HepG2 (cell line): ENCODE data around the gene G0S2. TPM values are rescaled to one million over a fixed set of nuclear protein-coding genes. Genes with fewer than 3 reads are reported as not detected.

Experiments
- ATAC-seq: fragments of 200-7000 bp; cut with Tn5 transposase; 3 replicates; pipeline ENCODE4 v1.9.1; 2020; ENCODE audit warnings: mild to moderate bottlenecking, moderate library complexity
- Bru-seq: library from RNA; stranded (reverse); fragments of 400-500 nt; gene quantifications from one replicate; lab custom pipeline; 2021; lab: Mats Ljungman, UMichigan
- BruChase-seq, 2 experiments: library from RNA; stranded (reverse); fragments of 400-500 nt; gene quantifications; one replicate each; lab custom pipeline; 2021; lab: Mats Ljungman, UMichigan
- BruUV-seq: library from RNA; stranded (reverse); fragments of 400-500 nt; replicated peaks from 2 replicates; lab custom pipeline; 2021; lab: Mats Ljungman, UMichigan
- CTCF ChIA-PET: fragments of 300-600 bp; formaldehyde crosslinking; extraction: SDS; loops from one replicate; lab custom pipeline; 2021; ENCODE audit warnings: low total read pairs, inconsistent platforms, low intra/inter-chr PET ratio; lab: Yijun Ruan, JAX
- POLR2A ChIA-PET: fragments of 350-600 bp; sonication (Branson Sonifier 250); formaldehyde crosslinking; loops from one replicate; lab custom pipeline; 2020; ENCODE audit warnings: antibody characterized with exemption, inconsistent platforms; lab: Yijun Ruan, JAX
- DNase-seq: peaks from one replicate; pipeline ENCODE4 v3.0.0-alpha.2; 2015; ENCODE audit warnings: low spot score
- FAIRE-seq: peaks from 3 replicates; lab custom pipeline; 2011; peaks lifted over from hg19 to GRCh38; lab: Jason Lieb, UNC
- H2AFZ ChIP-seq: one replicate; pipeline ENCODE4 v1.6.1; 2011; ENCODE audit warnings: low read length, inconsistent platforms
- H3K27ac ChIP-seq: fragments of 300-600 bp; 3 replicates; pipeline ENCODE4 v1.8.0; 2011; ENCODE audit warnings: mixed run types, mild to moderate bottlenecking, mixed read lengths, low read length, inconsistent platforms; ENCODE audit not compliant: insufficient read depth; ENCODE audit errors: extremely low read length
- H3K27me3 ChIP-seq, 2 experiments: fragments of 200-600 bp in 1 of 2; 2 replicates in 1 of 2; 3 replicates in 1 of 2; pipeline versions ENCODE4 v1.6.0 to v1.8.0; 2011; ENCODE audit warnings: low read length in 2 of 2, mild to moderate bottlenecking in 2 of 2, moderate library complexity in 2 of 2, inconsistent platforms in 1 of 2; ENCODE audit not compliant: insufficient read depth in 2 of 2, control insufficient read depth in 1 of 2
- H3K36me3 ChIP-seq, 2 experiments: fragments of 200-600 bp in 1 of 2; replicated peaks in 1 of 2; 2 replicates in 1 of 2; 3 replicates in 1 of 2; pipeline versions ENCODE4 v1.5.1 to v1.8.0; 2011; ENCODE audit warnings: low read length in 2 of 2, inconsistent platforms in 1 of 2; ENCODE audit not compliant: insufficient read depth in 2 of 2, control insufficient read depth in 1 of 2
- H3K4me1 ChIP-seq: 2 replicates; pipeline ENCODE4 v1.5.1; 2012; ENCODE audit warnings: low read length, inconsistent platforms; ENCODE audit not compliant: insufficient read depth
- H3K4me2 ChIP-seq: 2 replicates; pipeline ENCODE4 v1.6.0; 2011; ENCODE audit warnings: low read depth, low read length, inconsistent platforms
- H3K4me3 ChIP-seq, 3 experiments: fragments of 200-600 bp in 1 of 3; sonication (generic), shearing (Covaris generic) in 1 of 3; replicated peaks in 1 of 3; 2 replicates each; pipeline ENCODE4 v1.5.1; 2011 to 2016; ENCODE audit warnings: low read length in 3 of 3, inconsistent platforms in 2 of 3, low read depth in 2 of 3, mild to moderate bottlenecking in 2 of 3, control low read depth in 1 of 3, mixed read lengths in 1 of 3; ENCODE audit not compliant: insufficient read depth in 1 of 3
- H3K79me2 ChIP-seq: one replicate; pipeline ENCODE4 v1.6.1; 2011; ENCODE audit warnings: low read length, inconsistent platforms; ENCODE audit not compliant: insufficient read depth
- H3K9ac ChIP-seq: 2 replicates; pipeline ENCODE4 v1.6.0; 2011; ENCODE audit warnings: mild to moderate bottlenecking, low read depth, low read length, inconsistent platforms; ENCODE audit not compliant: insufficient read depth
- H3K9me3 ChIP-seq: 2 replicates; pipeline ENCODE4 v1.5.1; 2012; ENCODE audit warnings: mild to moderate bottlenecking, low read length
- H4K20me1 ChIP-seq: 2 replicates; pipeline ENCODE4 v1.6.0; 2011; ENCODE audit warnings: inconsistent platforms, mild to moderate bottlenecking, low read length, moderate library complexity; ENCODE audit not compliant: insufficient read depth
- ATF4 ChIP-seq, 2 experiments: fragments of 450-650 bp in 1 of 2; sonication (generic) in 1 of 2; formaldehyde crosslinking; IDR thresholded peaks; 2 replicates each; pipeline versions ENCODE4 v1.5.0 to v1.8.0; 2020 to 2022; ENCODE audit warnings: mild to moderate bottlenecking in 1 of 2, missing genetic modification reagents in 1 of 2
- JARID2 ChIP-seq: sonication (generic); formaldehyde crosslinking; IDR thresholded peaks from 2 replicates; pipeline ENCODE4 v1.8.1; 2023; ENCODE audit warnings: missing genetic modification reagents, inconsistent platforms; ENCODE audit not compliant: insufficient replicate concordance
- NFE2L2 ChIP-seq: fragments of 150-350 bp; IDR thresholded peaks from 2 replicates; pipeline ENCODE4 v1.6.1; 2014; ENCODE audit warnings: low read length
- NR2F6 ChIP-seq, 2 experiments: IDR thresholded peaks; 2 replicates each; pipeline ENCODE4 v1.6.1; 2016; ENCODE audit warnings: antibody characterized with exemption in 1 of 2, mild to moderate bottlenecking in 1 of 2
- PPARG ChIP-seq: conservative IDR thresholded peaks from 2 replicates; pipeline ENCODE4 v1.6.1; 2016; ENCODE audit warnings: missing biosample characterization, missing genetic modification reagents
- PREB ChIP-seq: sonication (generic); formaldehyde crosslinking; IDR thresholded peaks from 2 replicates; pipeline ENCODE4 v1.4.0; 2020; ENCODE audit warnings: missing genetic modification reagents
- RELA ChIP-seq: sonication (generic); formaldehyde crosslinking; IDR thresholded peaks from 2 replicates; pipeline ENCODE4 v1.4.0; 2020; ENCODE audit warnings: missing genetic modification reagents
- RFXAP ChIP-seq: sonication (generic); formaldehyde crosslinking; IDR thresholded peaks from 2 replicates; pipeline ENCODE4 v1.4.0; 2020; ENCODE audit warnings: missing genetic modification reagents, borderline replicate concordance
- SP4 ChIP-seq: sonication (generic); formaldehyde crosslinking; IDR thresholded peaks from 2 replicates; pipeline ENCODE4 v1.8.1; 2023; ENCODE audit warnings: mild to moderate bottlenecking, missing genetic modification reagents
- ZNF18 ChIP-seq: sonication (generic); formaldehyde crosslinking; IDR thresholded peaks from 2 replicates; pipeline ENCODE4 v1.8.0; 2022; ENCODE audit warnings: mild to moderate bottlenecking, missing genetic modification reagents; ENCODE audit not compliant: insufficient replicate concordance
- ZNF441 ChIP-seq: sonication (generic); formaldehyde crosslinking; IDR thresholded peaks from 2 replicates; pipeline ENCODE4 v1.7.0; 2021; ENCODE audit warnings: missing genetic modification reagents, borderline replicate concordance
- ZNF510 ChIP-seq: sonication (generic); formaldehyde crosslinking; IDR thresholded peaks from 2 replicates; pipeline ENCODE4 v1.4.0; 2020; ENCODE audit warnings: low read depth, mild to moderate bottlenecking, missing genetic modification reagents
- ZNF777 ChIP-seq: sonication (generic); formaldehyde crosslinking; IDR thresholded peaks from 2 replicates; pipeline ENCODE4 v1.4.0; 2020; ENCODE audit warnings: missing genetic modification reagents
- ZSCAN20 ChIP-seq: sonication (generic); formaldehyde crosslinking; IDR thresholded peaks from 2 replicates; pipeline ENCODE4 v1.4.0; 2020; ENCODE audit warnings: missing genetic modification reagents, mild to moderate bottlenecking, borderline replicate concordance
- WGBS: methylation state at CpG from one replicate; pipeline ENCODE4 v1.1.6; 2017; ENCODE audit warnings: low lambda C conversion rate; 5-methylcytosine and 5-hydroxymethylcytosine counted together
- in situ Hi-C: cut with HindIII; loops from 2 replicates; pipeline ENCODE4 v1.10.0; 2017; ENCODE audit warnings: low pct_unique_long_range_greater_than_20kb; ENCODE audit not compliant: extremely low pct_ligation_motif_present
- intact Hi-C: fragments of 100-400 bp; cut with micrococcal nuclease; formaldehyde crosslinking; loops from one replicate; pipeline ENCODE4 v1.10.0; 2022; ENCODE audit not compliant: unreplicated experiment
- long read RNA-seq, 2 experiments: library from RNA in 1 of 2; library from polyadenylated mRNA in 1 of 2; stranded (forward) in 1 of 2; unstranded in 1 of 2; transcript quantifications; one replicate each; pipeline ENCODE4 v2.0.0, GENCODE V29; 2019 to 2022
- polyA minus RNA-seq, 3 experiments: library from RNA; depleted of rRNA, polyadenylated mRNA; stranded (reverse); fragments of >200 nt; gene quantifications; 2 replicates each; pipeline ENCODE4 v1.2.3, GENCODE V29; 2011; ENCODE audit warnings: low replicate concordance in 1 of 3
- polyA plus RNA-seq, 8 experiments: library from polyadenylated mRNA; depleted of rRNA in 3 of 8; stranded (reverse) in 7 of 8; unstranded in 1 of 8; fragments of >200 nt; fragmentation: Illumina TruSeq in 4 of 8; extraction: Trizol in 4 of 8; gene quantifications; 2 replicates each; pipeline versions ENCODE4 v1.2.1 to v1.2.3, GENCODE V29; 2011 to 2016; ENCODE audit warnings: low read depth in 4 of 8, missing spikeins in 1 of 8, mixed read lengths in 1 of 8; ENCODE audit not compliant: insufficient read depth in 1 of 8
- total RNA-seq, 5 experiments: library from RNA; depleted of rRNA; stranded (reverse); fragments of >200 nt; fragmentation: Illumina TruSeq; extraction: Trizol; gene quantifications; 2 replicates each; pipeline ENCODE4 v1.2.3, GENCODE V29; 2016; ENCODE audit warnings: low read depth in 1 of 5

G0S2 gene
- total RNA-seq (2016; rRNA removed; fragmentation: Illumina TruSeq; extraction: Trizol) (not detected in 2 replicates), polyA plus RNA-seq (2011; rRNA removed) (not detected in 2 replicates), polyA minus RNA-seq (2011; rRNA and poly(A)+ RNA removed; ENCODE audit: low replicate concordance) (not detected in 2 replicates), Bru-seq, nascent RNA (percentile 23 among the genes with signal in this experiment), BruChase-seq, experiment 1, labeled RNA remaining after a 6-hour chase (not detected), BruChase-seq, experiment 2, labeled RNA remaining after a 2-hour chase (percentile 24 among the genes with signal in this experiment)
- total RNA-seq (2016; cell fraction: cytosol; rRNA removed; fragmentation: Illumina TruSeq; extraction: Trizol; ENCODE audit: low read depth), result not detected in 2 replicates
- not detected in 2 replicates for total RNA-seq (2016; cell fraction: insoluble cytoplasmic fraction; rRNA removed; fragmentation: Illumina TruSeq; extraction: Trizol)
- total RNA-seq (2016; cell fraction: membrane; rRNA removed; fragmentation: Illumina TruSeq; extraction: Trizol), result not detected in 2 replicates
- total RNA-seq (2016; cell fraction: nucleus; rRNA removed; fragmentation: Illumina TruSeq; extraction: Trizol), result not detected in 2 replicates
- polyA plus RNA-seq (2011; cell fraction: cytosol; rRNA removed), result 0.08 and 0.28 TPM in 2 replicates
- polyA plus RNA-seq (2011; cell fraction: nucleus; rRNA removed), result not detected in 2 replicates
- 0.23 TPM in 1 of 2 replicates, not detected in the other for polyA plus RNA-seq (2012)
- not detected in 2 replicates for polyA plus RNA-seq (2016; cell fraction: cytosol; fragmentation: Illumina TruSeq; extraction: Trizol; ENCODE audit: low read depth)
- polyA plus RNA-seq (2016; cell fraction: insoluble cytoplasmic fraction; fragmentation: Illumina TruSeq; extraction: Trizol; ENCODE audit: low read depth), result not detected in 2 replicates
- not detected in 2 replicates for polyA plus RNA-seq (2016; cell fraction: membrane; fragmentation: Illumina TruSeq; extraction: Trizol; ENCODE audit: low read depth)
- polyA plus RNA-seq (2016; cell fraction: nucleus; fragmentation: Illumina TruSeq; extraction: Trizol; ENCODE audit: insufficient read depth, low read depth), result not detected in 2 replicates
- not detected in 2 replicates for polyA minus RNA-seq (2011; cell fraction: cytosol; rRNA and poly(A)+ RNA removed)
- polyA minus RNA-seq (2011; cell fraction: nucleus; rRNA and poly(A)+ RNA removed), result not detected in 2 replicates
- long read RNA-seq, experiment 1, partial matches to known transcripts, result 0 of 1 reads
- long read RNA-seq, experiment 1, other reads (novel, unspliced or antisense), result 0 of 1 reads
- long read RNA-seq, experiment 2, partial matches to known transcripts, result 0 of 1 reads
- long read RNA-seq, experiment 2, other reads (novel, unspliced or antisense), result 0 of 1 reads

- DNase-seq (no peak), ATAC-seq (peak; percentile 78), FAIRE-seq (no peak)
- in situ Hi-C loops (no loop called here), intact Hi-C loops (no loop called here)
- Histone ChIP-seq H3K27me3 (peaks cover 9 to 41% of the 10 kb centered on the region in 2 experiments; a peak in 3 of 5 replicates), H3K4me2 (peak within 1 kb of the TSS; percentile 59), H3K9me3 (no peaks in the 10 kb centered on the region), H3K36me3 (no peaks in the 10 kb centered on the region), H3K27ac (no peak within 1 kb of the TSS), H3K4me3 (peak within 1 kb of the TSS in 1 of 3 experiments; percentile 45; a peak in 1 of 6 replicates), H4K20me1 (no peaks in the 10 kb centered on the region), H2AFZ (no peak within 1 kb of the TSS), H3K79me2 (no peaks in the 10 kb centered on the region), H3K4me1 (peaks cover 31% of the 10 kb centered on the region), H3K9ac (no peak within 1 kb of the TSS)
- POLR2A ChIA-PET, result no interaction called here
- BruUV-seq, result no TSS peak
- CTCF ChIA-PET, result no interaction called here
- 41% methylated on average over 8 of the region's 47 CpGs for WGBS
- no peak for TF ChIP-seq JARID2 (CRISPR knock-in tag)
- TF ChIP-seq PPARG (CRISPR knock-in tag), result no peak
- TF ChIP-seq ZNF777, result no peak
- TF ChIP-seq ZNF510, result no peak
- no peak for TF ChIP-seq ZSCAN20 (CRISPR knock-in tag)
- TF ChIP-seq NR2F6 (IDR thresholded peaks at IDR 0.05), result no peak
- no peak for TF ChIP-seq NR2F6 (CRISPR knock-in tag; IDR thresholded peaks at IDR 0.05)
- no peak for TF ChIP-seq RELA
- TF ChIP-seq ATF4 (CRISPR knock-in tag; IDR thresholded peaks at IDR 0.05), result peak in 1 of 2 experiments; percentile 45; a peak in 1 of 4 replicates
- TF ChIP-seq ZNF441 (CRISPR knock-in tag), result no peak
- TF ChIP-seq PREB (CRISPR knock-in tag), result no peak
- no peak for TF ChIP-seq SP4 (CRISPR knock-in tag)
- TF ChIP-seq RFXAP, result no peak
- no peak for TF ChIP-seq ZNF18 (CRISPR knock-in tag)
- no peak for TF ChIP-seq NFE2L2
Measured at GRCh38 chr1:209674957-209675564, at the start of gene G0S2. G0S2 (plus strand) TSS chr1:209675412; CDS start chr1:209675685, 273 bp downstream.
